HG02885 (cell line): Measurements from ENCODE around the gene RASAL2.
"Not testable (repeated sequence)": the region's sequence is repeated elsewhere in the genome, so short reads cannot be mapped to it uniquely, and the experiment has no call there.

ENCODE experiments used
- ATAC-seq: cut with Tn5 transposase; IDR thresholded peaks from one replicate; pipeline ENCODE4 v1.9.1; 2021; ENCODE audit warnings: mild to moderate bottlenecking; ENCODE audit not compliant: unreplicated experiment, poor library complexity

RASAL2 gene

DNA sequence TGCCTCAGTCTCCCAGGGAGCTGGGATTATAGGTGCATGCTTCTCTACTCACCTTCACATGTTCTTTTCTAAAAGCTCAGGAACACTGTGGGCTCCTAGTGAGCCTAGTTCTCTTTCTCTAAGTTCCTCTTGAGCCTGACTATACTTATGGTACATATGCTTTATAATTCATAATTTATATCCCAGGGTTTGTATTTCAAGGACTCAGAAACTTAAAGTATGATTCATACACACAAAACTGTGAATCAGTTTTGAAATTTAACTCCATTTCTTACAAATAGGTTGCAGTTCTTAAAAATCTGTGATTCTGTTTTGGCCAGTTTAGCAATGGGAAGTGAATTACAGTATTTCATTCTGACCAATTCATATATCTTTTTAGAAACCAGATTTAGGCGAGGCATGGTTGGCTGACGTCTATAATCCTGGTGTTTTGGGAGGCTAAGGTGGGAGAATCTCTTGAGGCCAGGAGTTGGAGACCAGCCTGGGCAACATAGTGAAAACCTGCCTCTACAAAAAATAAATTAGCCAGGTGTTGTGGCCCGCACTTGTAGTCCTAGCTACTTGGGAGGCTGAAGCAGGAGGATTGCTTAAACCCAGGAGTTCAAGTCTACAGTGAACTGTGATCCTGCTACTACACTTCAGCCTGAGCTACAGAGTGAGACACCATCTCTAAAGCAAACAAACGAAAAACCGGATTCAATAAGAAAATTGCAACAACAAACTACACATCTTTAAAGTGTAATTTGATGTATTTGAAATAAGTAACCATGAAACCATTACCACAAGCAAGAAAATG, 15.6 kb downstream of the RASAL2 start:
- ATAC-seq, result no peak

DNA sequence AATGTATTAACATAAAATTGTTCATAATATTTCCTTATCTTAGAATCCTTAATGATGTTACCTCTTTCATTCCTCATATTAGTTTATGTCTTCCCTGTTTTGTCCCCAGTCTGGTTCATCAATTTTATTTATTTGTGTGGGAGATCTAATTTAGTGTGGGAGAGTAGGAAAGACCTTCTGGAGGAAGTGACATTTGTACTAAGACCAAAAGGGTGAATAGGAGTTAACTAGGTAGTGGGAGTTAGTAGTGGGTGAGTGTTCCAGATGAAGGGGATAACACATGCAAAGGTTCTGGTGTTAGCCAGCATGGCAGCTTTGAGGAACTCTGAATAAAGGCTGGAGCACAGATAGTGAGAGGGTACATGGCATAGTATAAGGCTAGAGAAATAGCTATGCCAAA, 21.4 kb downstream of the RASAL2 start:
- no peak for ATAC-seq

DNA sequence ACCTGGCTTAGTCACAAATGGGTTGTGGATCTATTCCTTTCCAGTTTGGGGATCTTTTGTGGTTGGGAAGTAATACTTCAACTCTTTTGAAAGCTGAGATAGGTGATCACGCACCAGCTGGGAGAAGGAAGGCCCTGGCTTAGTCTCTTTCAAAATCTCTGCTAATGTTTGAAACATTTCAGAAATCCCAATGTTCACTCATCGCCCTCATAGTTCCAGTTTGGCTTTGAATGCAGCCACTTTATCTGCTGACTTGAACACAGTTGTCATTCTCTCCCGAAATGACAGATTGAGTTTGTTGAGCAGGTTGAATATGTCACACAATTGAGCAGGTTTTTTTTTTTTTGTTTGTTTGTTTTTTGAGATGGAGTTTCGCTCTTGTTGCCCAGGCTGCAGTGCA, 24.6 kb downstream of the RASAL2 start:
- no peak for ATAC-seq

DNA sequence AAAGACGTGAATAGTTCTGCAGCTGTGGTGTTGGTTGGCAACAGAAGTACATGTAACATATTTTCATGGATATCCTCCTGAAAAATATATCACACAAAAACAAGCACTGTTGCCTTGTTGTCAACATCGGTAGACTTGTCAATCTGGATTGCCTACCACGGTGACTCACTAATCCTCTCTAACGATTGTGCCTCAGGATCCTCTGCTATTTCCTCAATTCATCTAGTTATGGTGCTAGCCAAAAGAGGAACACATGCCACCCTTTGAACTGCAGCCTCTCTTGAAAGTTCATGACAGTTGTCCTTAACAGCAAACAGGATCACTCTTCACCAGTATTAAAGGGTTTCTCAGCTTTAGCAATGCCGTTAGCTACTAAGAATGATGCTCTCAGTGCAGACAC, 25.7 kb downstream of the RASAL2 start:
- no peak for ATAC-seq

DNA sequence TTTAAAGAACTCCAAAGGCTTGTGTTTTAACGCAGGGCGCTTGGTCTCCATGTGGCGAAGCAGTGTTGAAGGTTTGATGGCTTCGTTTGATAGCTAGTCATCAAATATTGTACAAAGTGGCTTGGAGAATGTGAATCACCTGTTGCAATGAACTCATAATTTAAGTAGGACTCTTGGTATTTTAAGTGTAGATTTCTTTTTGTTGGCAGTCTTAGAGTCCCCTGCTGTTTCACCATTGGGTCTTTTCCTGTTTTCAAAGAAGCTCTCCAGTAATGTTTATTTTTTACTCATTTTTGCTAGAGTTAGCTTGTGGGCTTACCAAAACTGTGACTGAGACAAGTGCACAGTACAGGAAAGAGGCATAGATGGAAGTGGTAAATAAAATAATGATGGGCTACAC, 26.2 kb downstream of the RASAL2 start:
- no peak for ATAC-seq

DNA sequence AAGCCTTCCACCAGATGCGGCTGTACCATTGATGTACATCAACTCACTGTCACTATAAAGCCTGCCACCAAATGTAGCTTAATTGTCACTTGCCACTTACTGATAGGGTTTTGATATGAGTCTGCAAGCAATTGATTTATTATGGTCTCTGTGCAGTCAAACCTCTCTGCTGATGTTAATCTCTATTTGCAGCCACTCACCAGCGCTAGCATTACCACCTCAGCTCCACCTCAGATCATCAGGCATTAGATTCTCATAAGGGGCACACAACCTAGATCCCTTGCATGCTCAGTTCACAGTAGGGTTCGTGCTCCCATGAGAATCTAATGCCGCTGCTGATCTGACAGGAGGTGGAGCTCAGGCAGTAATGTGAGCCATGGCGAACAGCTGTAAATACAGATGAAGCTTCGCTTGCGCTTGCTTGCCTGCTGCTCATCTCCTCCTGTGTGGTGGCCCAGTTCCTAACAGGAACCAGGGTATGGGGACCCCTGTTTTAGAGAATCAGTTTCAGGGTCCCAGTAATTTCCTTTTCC, 26.7 kb downstream of the RASAL2 start:
- ATAC-seq, result not testable (repeated sequence)

DNA sequence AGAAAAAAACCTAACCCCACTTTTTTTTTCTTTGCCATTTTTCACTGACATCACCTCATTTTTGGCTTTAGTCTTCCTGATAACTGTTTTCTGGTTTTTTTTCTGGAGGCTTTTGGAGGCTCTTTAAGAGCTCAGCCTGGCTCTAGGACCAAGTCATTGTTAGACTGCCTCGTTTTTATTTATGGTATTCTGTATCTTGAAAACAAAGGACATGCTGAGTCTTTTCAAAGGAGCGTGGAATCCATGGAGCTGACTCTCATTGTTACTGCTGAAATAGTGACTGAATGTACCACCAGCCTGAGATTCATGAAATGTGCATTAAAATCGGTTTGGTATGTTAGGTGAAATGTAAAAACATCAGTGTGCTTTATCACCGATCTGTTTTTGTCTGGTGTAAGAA, 28.0 kb downstream of the RASAL2 start:
- no peak for ATAC-seq

DNA sequence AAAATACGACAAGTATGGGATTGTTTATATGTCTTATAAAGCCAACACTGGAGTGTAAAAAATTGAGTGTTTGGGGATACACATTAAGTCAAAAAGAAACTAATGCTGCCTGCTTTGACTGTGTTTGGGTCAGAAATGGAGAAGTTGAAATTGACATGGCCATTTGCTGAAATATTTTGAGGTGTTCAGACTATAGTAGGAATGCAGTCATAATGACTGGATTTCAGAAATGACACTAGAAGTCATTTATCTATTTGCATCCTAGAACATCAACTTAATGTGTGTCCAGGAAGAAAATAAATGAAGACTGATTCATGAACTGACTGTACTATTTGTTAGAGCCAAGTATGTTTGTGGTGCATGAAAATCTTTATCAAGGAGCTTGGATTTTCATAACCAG, 28.4 kb downstream of the RASAL2 start:
- ATAC-seq, result peak; percentile 83

DNA sequence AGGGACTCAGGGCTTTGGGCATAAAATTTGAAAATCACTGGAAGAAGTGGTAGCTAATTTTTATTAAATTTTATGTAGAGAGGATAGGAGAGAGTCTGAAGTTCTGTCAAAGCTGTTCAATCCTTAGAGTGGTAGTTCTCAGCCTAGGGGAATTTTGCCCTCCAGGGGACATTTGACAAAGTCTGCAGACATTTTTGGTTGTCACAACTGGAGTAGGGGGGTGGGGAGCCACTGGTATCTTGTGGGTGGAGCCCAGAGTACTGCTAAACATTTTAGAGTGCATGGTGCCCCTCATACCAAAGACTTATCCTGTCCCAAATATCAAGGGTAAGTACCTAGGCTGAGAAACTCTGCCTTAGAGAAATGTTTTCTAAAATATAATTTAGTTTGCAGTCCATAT, 30.2 kb downstream of the RASAL2 start:
- ATAC-seq, result no peak

DNA sequence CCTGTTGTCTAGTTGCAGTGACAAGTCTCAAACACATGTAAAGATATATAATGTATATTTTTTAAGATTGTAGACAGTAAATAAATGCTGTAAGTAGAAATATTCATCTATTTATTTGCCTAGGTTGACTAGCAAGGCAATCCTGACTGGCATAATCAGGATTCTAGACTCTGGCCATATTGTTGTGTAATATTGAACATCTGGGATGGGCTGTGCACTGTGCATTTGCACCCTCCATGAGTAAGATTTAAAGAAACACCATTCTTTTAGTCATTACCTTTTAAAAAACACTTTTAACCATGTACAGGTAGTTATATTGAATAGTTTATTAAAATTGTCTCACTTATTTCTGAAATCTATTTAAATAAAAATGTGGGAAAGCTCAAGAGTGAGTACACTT, 32.4 kb downstream of the RASAL2 start:
- ATAC-seq, result no peak

DNA sequence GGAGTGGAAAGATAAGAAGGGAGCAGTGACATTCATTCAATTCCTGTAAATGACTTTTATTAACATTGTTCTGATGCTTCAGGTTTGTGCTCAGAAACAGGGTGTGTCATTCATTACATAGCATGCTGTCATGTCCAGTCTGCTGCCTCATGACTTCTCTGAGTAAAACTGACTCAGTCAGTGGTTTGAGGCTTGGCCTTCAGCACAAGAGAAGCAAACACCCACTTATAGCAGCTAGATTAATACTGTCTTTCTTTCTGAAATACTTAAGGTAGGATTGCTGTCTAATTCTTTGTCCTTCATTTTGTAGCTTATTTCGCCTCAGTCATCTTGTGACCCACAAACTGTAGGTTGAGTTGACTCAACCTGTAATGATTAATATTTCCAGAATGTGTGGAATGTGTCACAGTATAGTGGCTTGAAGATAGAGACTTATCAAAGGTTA, 32.9 kb downstream of the RASAL2 start:
- ATAC-seq, result peak; percentile 62

DNA sequence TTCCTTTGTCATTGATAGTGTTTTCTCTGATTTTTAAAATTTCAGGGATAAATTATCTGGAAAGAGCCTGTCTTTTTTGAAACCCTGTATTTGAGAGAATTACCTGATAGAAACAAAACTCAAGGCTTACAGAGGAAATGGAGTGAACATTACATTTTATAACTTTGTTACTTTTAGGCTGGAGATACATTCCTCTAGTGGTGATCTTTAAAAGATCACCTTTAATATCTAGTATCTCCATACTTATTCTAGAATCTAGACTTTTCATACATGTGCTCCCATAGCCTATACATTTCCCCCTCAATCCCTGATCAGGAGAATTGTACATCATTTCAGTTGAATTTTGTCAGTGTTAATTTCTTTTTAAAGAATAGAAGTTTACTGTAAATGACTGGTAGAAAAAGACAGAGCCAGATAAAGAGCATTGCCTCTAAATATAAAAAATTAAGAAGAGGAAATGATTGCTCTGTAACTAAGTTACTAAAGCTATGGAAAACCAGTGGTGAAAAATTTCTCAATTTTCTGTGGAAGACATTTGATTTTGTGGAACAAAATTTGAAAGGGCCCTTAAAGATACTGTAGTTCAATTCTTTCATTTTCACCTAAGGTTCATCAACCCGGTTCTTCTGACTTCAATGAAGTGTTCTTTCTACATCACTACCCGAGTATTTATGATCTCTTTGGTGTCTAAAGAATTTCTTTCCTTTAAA, 33.7 kb downstream of the RASAL2 start:
- ATAC-seq, result no peak

DNA sequence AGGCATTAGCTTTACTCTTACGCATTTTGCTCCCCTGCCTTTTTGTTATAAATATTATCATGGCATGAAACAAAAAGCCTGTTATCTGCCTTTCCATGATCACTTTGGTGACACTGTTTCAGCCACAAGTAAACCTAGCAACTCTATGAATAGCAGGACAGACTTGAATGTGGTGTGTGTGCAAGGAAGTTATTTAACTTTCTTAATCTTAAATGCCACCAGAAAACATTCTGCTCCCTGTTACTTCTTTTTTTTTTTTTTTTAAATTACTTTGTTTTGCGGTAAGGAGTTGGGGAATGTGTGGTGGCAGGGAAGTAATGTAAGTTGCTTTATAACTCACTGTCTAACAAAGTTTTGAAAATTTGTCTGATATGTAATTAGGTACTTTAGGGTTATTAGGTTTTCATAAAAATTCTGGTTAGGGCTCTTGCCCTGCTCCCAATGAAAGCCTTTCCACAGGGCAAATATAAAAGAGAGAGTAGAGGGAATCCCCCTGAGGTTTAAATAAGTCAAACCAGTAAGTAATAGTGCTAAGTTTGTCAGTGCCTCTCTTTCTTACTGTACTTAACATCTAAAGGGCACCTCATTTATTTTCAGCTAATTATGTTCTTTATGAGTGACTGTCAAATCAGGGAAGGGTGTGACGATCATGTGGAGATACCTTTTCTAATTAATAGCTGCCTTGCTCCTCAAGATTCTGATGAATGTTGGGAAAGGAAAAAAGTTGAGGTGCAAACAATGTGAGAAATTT, 39.5 kb downstream of the RASAL2 start:
- ATAC-seq, result no peak

DNA sequence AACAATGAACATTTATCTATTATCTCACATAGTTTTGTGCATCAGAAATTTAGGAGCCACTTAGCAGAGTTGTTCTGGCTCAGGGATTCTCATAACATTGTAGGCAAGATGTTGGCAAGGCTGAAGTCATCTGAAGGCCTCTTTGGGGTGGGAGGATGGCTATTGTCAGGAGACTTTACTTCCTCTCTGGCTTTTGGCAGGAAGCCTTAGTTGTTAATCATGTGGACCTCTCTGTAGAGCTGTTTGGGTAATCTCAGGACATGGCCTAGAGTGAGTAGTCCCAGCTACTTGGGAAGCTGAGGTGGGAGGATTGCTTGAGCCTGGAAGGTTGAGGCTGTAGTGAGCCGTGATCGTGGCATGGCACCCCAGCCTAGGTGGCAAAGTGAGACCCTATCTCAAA, 40.2 kb downstream of the RASAL2 start:
- no peak for ATAC-seq

DNA sequence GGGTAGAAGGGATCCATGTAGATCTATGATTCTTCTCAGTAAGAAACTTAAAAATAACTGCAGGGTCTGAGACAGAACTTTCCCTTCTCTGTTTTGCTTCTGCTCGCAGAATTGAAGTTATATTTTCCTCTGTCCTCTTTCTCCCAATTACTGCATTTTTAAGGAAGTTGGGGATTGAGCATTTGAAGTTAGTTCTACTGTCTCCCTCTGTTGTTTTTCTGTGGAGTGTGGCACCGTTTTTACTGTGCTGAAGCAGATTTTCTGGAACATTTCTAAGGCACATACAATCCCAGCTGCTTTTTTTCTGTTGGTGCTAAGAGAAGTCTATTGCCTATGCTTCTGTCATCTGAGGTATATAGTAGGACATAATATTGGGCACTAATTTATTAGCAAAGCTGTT, 43.3 kb downstream of the RASAL2 start:
- no peak for ATAC-seq

DNA sequence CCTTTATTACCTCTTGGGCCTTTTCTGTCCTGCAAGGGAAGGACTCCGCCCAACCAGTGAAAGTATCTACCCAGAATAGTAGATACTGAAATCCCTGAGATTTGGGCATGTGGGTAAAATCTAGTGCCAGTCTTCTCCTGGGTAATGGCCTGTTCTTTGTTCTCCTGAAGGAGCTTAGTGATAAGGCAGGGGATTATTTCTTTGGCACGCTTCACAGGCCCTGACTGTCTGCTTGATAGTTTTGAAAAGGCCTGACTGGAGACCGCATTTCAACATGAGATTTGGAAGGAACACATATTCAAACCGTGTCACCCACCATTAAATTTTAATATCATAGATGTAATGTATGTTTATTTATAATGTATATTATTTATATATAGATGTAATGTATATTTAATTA, 48.9 kb downstream of the RASAL2 start:
- no peak for ATAC-seq

DNA sequence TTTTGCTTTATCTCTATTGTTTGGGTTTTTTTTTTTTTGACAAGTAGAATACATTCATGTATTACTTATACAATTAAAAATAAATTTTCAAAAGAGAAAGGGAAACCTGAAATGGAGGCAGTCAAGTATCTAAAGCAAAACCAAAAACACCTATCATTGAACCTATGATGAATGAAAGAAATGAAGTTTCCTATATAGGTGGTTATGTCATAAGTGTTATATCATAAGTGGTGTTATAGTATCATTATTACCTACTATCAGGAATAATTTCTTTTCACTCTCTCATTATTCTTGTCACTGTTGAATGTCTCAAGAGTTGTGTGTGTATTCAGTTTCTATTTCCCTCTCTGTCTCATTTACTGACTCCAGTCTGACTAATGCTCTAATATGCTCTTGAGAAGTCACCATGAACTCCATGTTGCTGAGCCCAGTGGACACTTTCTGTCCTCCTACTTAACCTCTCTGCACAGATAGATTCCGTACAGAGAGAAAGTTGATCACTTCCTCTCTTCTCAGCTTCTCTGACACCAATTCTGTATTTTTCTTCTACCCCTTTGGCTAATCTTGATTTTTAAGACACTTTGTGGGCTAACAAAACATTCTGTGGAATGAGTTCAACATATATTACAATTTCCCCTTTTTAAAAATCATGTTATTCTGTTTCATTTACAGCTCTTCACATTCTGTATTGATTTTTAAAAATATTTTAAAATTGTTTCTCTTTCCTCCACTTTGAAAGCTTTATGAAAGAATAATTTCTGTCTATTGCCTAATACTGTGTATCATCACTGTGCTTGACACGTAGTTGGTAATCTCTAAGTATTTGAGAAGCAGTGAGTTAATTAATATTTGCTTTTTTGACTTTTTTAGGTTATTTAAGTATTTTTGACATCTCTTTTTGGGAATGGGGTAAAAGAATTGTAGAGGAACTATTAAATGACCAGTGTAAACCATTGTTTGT, 50.1 kb downstream of the RASAL2 start:
- peak; percentile 58 for ATAC-seq

DNA sequence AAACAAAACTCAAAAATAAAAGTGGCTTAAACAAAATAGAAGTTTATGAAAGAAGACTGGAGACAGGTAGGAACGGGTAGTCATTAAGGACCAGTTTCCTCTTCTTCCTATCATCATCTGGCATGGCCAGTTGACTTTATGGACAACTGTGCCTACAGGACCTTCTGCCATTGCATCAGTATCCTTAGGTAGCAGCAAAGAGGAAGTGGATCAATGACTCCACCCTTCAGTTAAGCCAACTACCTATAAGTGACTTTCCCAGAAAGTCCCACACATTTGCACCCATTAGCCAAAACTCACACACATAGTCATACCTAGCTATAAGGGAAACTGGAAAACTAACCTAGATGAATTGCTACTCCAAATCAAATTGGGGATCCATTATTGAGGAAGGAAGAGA, 51.7 kb downstream of the RASAL2 start:
- no peak for ATAC-seq

DNA sequence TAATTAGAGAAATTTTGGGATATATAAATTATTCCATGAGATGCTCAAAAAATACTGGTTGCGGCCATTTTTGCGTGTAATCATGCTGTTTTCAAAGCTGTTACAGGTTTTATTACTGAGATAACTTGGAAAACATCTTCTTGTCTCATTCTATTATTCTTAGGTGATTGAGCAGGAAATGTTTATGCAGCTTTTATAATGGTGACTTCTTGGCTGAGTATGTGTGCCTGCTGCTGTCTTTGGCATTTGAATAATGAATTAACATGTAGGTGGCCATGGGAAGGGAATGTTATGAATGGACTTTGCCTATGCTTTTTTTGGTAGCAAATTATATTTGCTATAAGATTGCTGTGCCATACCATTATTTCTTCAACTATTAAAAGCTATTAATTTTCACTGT, 52.5 kb downstream of the RASAL2 start:
- ATAC-seq, result no peak

DNA sequence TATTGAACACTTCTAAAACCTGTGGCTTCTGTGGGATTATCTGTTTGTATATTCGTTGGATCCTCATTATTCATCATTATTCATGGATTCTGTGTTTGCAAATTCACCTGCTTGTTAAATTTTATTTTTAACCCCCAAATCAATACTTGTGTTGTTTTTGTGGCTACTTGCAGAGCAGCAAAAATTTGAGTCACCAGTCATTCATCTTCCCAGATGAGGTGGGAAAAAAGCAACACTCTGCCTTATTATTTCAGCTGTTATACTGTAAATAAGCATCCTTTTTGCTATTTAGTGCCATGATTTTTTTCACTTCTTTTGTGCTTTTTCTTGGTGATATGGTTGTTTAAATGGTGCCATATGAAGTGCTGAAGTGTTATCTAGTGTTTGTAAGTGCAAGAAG, 56.7 kb downstream of the RASAL2 start:
- no peak for ATAC-seq
